ENCODE results near the gene FPR1.

The FPR1 gene

GRCh38 chr19:51712461-51713081, 39.1 kb downstream of the FPR1 start:
- peak; percentile 29 for TF ChIP-seq CTCF (IDR thresholded peaks at IDR 0.05; ENCODE audit: low read depth, low read length)

GRCh38 chr19:51711702-51712101, 40.0 kb downstream of the FPR1 start:
- no peak for DNase-seq (ENCODE audit: extremely low read depth, low read depth)
- TF ChIP-seq CTCF (IDR thresholded peaks at IDR 0.05; ENCODE audit: low read depth, low read length) = no peak

More at GRCh38 chr19:51712461-51713081, 39.1 kb downstream of the FPR1 start:
- DNase-seq (ENCODE audit: extremely low read depth, low read depth) = no peak

- TF ChIP-seq CTCF (IDR thresholded peaks at IDR 0.05; ENCODE audit: low read depth, low read length) = no peak
- DNase-seq (ENCODE audit: extremely low read depth, low read depth) = no peak
Observed at GRCh38 chr19:51710163-51710562, 41.5 kb downstream of the FPR1 start.

GRCh38 chr19:51709575-51709974, 42.1 kb downstream of the FPR1 start:
- no peak for DNase-seq (ENCODE audit: extremely low read depth, low read depth)
- TF ChIP-seq CTCF (IDR thresholded peaks at IDR 0.05; ENCODE audit: low read depth, low read length) = no peak

GRCh38 chr19:51708811-51709210, 42.9 kb downstream of the FPR1 start:
- no peak for DNase-seq (ENCODE audit: extremely low read depth, low read depth)
- TF ChIP-seq CTCF (IDR thresholded peaks at IDR 0.05; ENCODE audit: low read depth, low read length) = no peak

- TF ChIP-seq CTCF (IDR thresholded peaks at IDR 0.05; ENCODE audit: low read depth, low read length) = no peak
- no peak for DNase-seq (ENCODE audit: extremely low read depth, low read depth)
Observed at GRCh38 chr19:51706885-51707284, 44.8 kb downstream of the FPR1 start.

GRCh38 chr19:51706296-51706695, 45.4 kb downstream of the FPR1 start:
- TF ChIP-seq CTCF (IDR thresholded peaks at IDR 0.05; ENCODE audit: low read depth, low read length) = no peak
- DNase-seq (ENCODE audit: extremely low read depth, low read depth) = no peak

Data from AG09319 (cell line).